HG02623 (cell line): Measurements from ENCODE around the gene TMEM127.

ENCODE experiments used
- ATAC-seq: cut with Tn5 transposase; IDR thresholded peaks from one replicate; pipeline ENCODE4 v1.9.1; 2021; ENCODE audit warnings: moderate library complexity; ENCODE audit not compliant: unreplicated experiment

The TMEM127 gene

GRCh38 chr2:96208143-96209010, 57.4 kb downstream of the TMEM127 start, which contains the start of gene STARD7:
STARD7 (minus strand) TSS chr2:96208827; CDS start chr2:96208434, 393 bp downstream.
- peak; percentile 85 for ATAC-seq

GRCh38 chr2:96207774-96208142, 58.0 kb downstream of the TMEM127 start:
- peak; percentile 2 for ATAC-seq

GRCh38 chr2:96207073-96207773, 58.6 kb downstream of the TMEM127 start:
- no peak for ATAC-seq

DNA sequence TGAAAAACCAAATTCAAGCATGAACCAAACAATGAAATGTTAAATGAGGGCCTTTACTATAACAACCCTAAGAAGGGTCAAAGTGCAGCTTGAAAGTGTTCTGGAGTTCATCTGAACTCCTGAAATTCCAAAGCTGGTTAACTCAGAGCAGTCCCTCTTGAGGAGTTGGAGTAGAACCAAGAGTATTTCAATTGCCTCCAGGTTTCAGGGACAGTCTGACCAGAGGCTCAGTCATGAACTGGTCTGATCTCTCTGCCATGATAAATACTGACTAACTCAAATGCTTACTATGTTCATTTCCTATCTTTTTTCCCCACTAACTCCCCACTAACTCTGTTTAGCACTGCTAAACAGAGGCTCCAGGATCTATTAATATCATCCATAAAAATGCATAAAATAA, 59.9 kb downstream of the TMEM127 start:
- no peak for ATAC-seq

GRCh38 chr2:96204836-96205624, 60.8 kb downstream of the TMEM127 start:
- ATAC-seq = no peak

DNA sequence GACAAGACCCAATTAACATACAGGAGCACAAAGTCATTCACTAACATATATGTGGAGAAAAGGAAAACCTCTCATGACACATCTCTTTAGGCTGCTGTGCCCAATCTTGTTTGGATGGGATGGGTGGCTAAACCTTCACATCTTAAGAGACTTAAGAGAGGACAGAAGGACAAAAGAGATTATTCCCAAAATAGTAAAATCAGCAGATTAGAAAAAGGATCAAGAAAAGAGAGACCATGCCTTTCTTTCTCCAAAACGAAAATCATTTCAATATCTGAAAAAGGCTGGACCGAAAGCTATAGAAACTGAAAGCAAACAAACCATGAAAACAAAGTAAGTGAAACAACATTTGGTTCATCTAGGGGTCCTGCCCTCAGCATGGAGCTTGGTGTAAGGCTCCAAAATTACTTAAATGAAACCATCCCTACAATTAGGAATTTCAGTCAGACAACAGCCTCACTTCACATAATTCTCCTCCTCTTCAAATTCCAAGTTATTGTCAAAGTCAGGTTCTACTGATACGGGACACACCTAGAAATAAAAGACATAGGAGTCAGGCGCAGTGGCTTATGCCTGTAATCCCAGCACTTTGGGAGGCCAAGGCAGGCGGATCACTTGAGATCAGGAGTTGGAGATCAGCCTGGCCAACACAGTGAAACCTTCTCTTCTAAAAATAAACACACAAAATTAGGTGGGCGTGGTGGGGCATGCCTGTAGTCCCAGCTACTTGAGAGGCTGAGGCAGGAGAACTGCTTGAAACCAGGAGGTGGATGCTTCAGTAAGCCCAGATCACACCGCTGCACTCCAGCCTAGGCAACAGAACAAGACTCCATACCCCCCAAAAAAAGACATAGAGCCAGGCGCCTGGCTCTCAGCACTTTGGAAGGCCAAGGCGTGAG, 62.4 kb downstream of the TMEM127 start:
- ATAC-seq = no peak

GRCh38 chr2:96202152-96202854, 63.5 kb downstream of the TMEM127 start:
- no peak for ATAC-seq

- ATAC-seq = no peak
Observed at GRCh38 chr2:96201338-96201737, 64.5 kb downstream of the TMEM127 start.

DNA sequence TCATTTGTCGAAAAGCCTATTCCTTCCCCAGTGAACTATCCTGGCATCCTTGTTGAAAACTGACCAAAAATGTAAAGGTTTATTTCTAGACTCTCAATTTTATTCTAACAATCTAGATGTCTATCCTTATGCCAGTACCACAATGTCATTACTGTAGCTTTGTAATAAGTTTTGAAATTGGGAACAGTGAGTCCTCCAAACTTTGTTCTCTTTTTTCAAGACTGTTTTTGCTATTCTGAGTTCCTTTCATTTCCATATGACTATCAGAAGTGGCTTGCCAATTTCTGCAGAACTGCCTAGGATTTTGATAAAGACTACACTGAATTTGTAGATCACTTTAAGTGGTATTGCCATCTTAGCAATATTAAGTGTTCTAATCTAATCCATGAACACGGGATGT, 66.9 kb downstream of the TMEM127 start:
- ATAC-seq = no peak
